HCT116 (cell line): ENCODE data around the gene NEK9. TPM values are rescaled to one million over a fixed set of nuclear protein-coding genes. Genes with fewer than 3 reads are reported as not detected.

Source experiments
- ATAC-seq: fragments of 200-7000 bp; cut with Tn5 transposase; 2 replicates; pipeline ENCODE4 v1.9.1; 2020; ENCODE audit warnings: mild to moderate bottlenecking, moderate library complexity
- BruUV-seq: library from RNA; stranded (reverse); fragments of 400-500 nt; replicated peaks from 2 replicates; lab custom pipeline; 2021; lab: Mats Ljungman, UMichigan
- CTCF ChIA-PET: fragments of 300-600 bp; sonication (Branson Sonifier 250); formaldehyde crosslinking; loops from one replicate; lab custom pipeline; 2021; ENCODE audit warnings: antibody characterized with exemption; lab: Charles Lee
- POLR2A ChIA-PET: fragments of 300-600, 350-600 bp; sonication (Branson Sonifier 250); formaldehyde crosslinking; loops from one replicate; lab custom pipeline; 2021; ENCODE audit warnings: antibody characterized with exemption; lab: Charles Lee
- RAD21 ChIA-PET, 2 experiments: fragments of 300-600 bp; sonication (Branson Sonifier 250); formaldehyde crosslinking; loops; one replicate each; lab custom pipeline; 2023; ENCODE audit warnings: low total read pairs in 2 of 2; ENCODE audit not compliant: uncharacterized antibody in 2 of 2, unreplicated experiment in 2 of 2, low non-redundant PET in 1 of 2; lab: Charles Lee
- DNase-seq: peaks from one replicate; pipeline ENCODE4 v3.0.0-alpha.2; 2010; ENCODE audit warnings: low read depth, low spot score
- H2AFZ ChIP-seq: fragments of 200-600 bp; shearing (Covaris generic), sonication (generic); 2 replicates; pipeline ENCODE4 v1.6.1; 2017; ENCODE audit warnings: low read depth, mixed run types, mixed read lengths, antibody characterized with exemption, low read length; ENCODE audit not compliant: poor library complexity, severe bottlenecking
- H3K27ac ChIP-seq: 2 replicates; pipeline ENCODE4 v1.5.1; 2012; ENCODE audit warnings: low read depth, low read length
- H3K27me3 ChIP-seq: fragments of 200-600 bp; sonication (generic); 2 replicates; pipeline ENCODE4 v1.6.1; 2016; ENCODE audit warnings: mixed run types, low read length, mixed read lengths; ENCODE audit not compliant: insufficient read depth
- H3K36me3 ChIP-seq, 2 experiments: fragments of 200-500 bp in 1 of 2; fragments of 200-600 bp in 1 of 2; sonication (Bioruptor generic) in 1 of 2; sonication (generic) in 1 of 2; 2 replicates each; pipeline versions ENCODE4 v1.5.1 to v1.6.1; 2014 to 2016; ENCODE audit warnings: low read length in 2 of 2, inconsistent platforms in 1 of 2, mixed read lengths in 1 of 2, mixed run types in 1 of 2; ENCODE audit not compliant: insufficient read depth in 2 of 2, control insufficient read depth in 1 of 2
- H3K4me1 ChIP-seq, 2 experiments: fragments of 200-600 bp in 1 of 2; sonication (generic) in 1 of 2; 2 replicates each; pipeline versions ENCODE4 v1.5.1 to v1.6.1; 2012 to 2017; ENCODE audit warnings: low read length in 2 of 2, inconsistent platforms in 1 of 2, mild to moderate bottlenecking in 1 of 2, mixed read lengths in 1 of 2, mixed run types in 1 of 2, moderate library complexity in 1 of 2; ENCODE audit not compliant: insufficient read depth in 2 of 2, control insufficient read depth in 1 of 2
- H3K4me2 ChIP-seq: fragments of 200-600 bp; sonication (generic); 2 replicates; pipeline ENCODE4 v1.6.1; 2017; ENCODE audit warnings: mixed run types, low read length, mixed read lengths
- H3K4me3 ChIP-seq, 2 experiments: fragments of 200-600 bp in 1 of 2; sonication (generic) in 1 of 2; replicated peaks in 1 of 2; 2 replicates each; pipeline ENCODE4 v1.5.1; 2011 to 2016; ENCODE audit warnings: low read length in 2 of 2, control low read depth in 1 of 2, low read depth in 1 of 2, mild to moderate bottlenecking in 1 of 2, mixed read lengths in 1 of 2, mixed run types in 1 of 2
- H3K79me2 ChIP-seq: fragments of 200-600 bp; sonication (generic); 2 replicates; pipeline ENCODE4 v1.6.1; 2017; ENCODE audit warnings: mild to moderate bottlenecking, mixed run types, low read length, moderate library complexity, mixed read lengths; ENCODE audit not compliant: insufficient read depth
- H3K9ac ChIP-seq: fragments of 200-600 bp; sonication (generic); 2 replicates; pipeline ENCODE4 v1.6.1; 2016; ENCODE audit warnings: low read length, mixed read lengths
- H3K9me2 ChIP-seq: fragments of 200-600 bp; sonication (generic), shearing (Covaris generic); 2 replicates; pipeline ENCODE4 v1.6.1; 2017; ENCODE audit warnings: mixed run types, mild to moderate bottlenecking, moderate library complexity; ENCODE audit not compliant: insufficient read depth
- H3K9me3 ChIP-seq, 2 experiments: fragments of 200-500 bp in 1 of 2; fragments of 200-600 bp in 1 of 2; sonication (Bioruptor generic) in 1 of 2; sonication (generic) in 1 of 2; 2 replicates each; pipeline ENCODE4 v1.6.1; 2014 to 2017; ENCODE audit warnings: low read length in 2 of 2, mixed read lengths in 2 of 2, inconsistent platforms in 1 of 2, low read depth in 1 of 2, mild to moderate bottlenecking in 1 of 2, mixed run types in 1 of 2, moderate library complexity in 1 of 2; ENCODE audit not compliant: control insufficient read depth in 1 of 2, insufficient read depth in 1 of 2
- H4K20me1 ChIP-seq: fragments of 200-600 bp; sonication (generic), shearing (Covaris generic); 2 replicates; pipeline ENCODE4 v1.6.1; 2017; ENCODE audit warnings: mixed run types, mild to moderate bottlenecking, moderate library complexity; ENCODE audit not compliant: insufficient read depth
- EZH2 ChIP-seq: fragments of 200-600 bp; sonication (generic); IDR thresholded peaks from 2 replicates; pipeline ENCODE4 v1.6.1; 2017; ENCODE audit warnings: antibody characterized with exemption, mixed run types
- EZH2phosphoT487 ChIP-seq: fragments of 200-600 bp; IDR thresholded peaks from 2 replicates; pipeline ENCODE4 v1.6.1; 2018; ENCODE audit warnings: antibody characterized with exemption, borderline replicate concordance
- JUND ChIP-seq: IDR thresholded peaks from 2 replicates; pipeline ENCODE4 v1.6.1; 2012
- POLR2A ChIP-seq: IDR thresholded peaks from 2 replicates; pipeline ENCODE4 v1.7.0; 2011; ENCODE audit warnings: borderline replicate concordance; ENCODE audit not compliant: insufficient read depth, insufficient read length; ENCODE audit errors: extremely low read depth
- POLR2AphosphoS5 ChIP-seq: IDR thresholded peaks from 2 replicates; pipeline ENCODE4 v1.6.1; 2011; ENCODE audit warnings: mild to moderate bottlenecking, low read depth, low read length, moderate library complexity
- SIN3A ChIP-seq: IDR thresholded peaks from 2 replicates; pipeline ENCODE4 v1.6.1; 2012; ENCODE audit warnings: low read depth
- SRF ChIP-seq: IDR thresholded peaks from 2 replicates; pipeline ENCODE4 v1.6.1; 2012; ENCODE audit warnings: low read depth
- YY1 ChIP-seq: IDR thresholded peaks from 2 replicates; pipeline ENCODE4 v1.6.1; 2011; ENCODE audit warnings: low read length, low read depth, moderate library complexity, mild to moderate bottlenecking; ENCODE audit not compliant: insufficient replicate concordance; ENCODE audit errors: extremely low read depth
- ZBTB33 ChIP-seq: IDR thresholded peaks from 2 replicates; pipeline ENCODE4 v1.6.1; 2011; ENCODE audit warnings: mild to moderate bottlenecking, low read length, moderate library complexity; ENCODE audit not compliant: insufficient replicate concordance; ENCODE audit errors: extremely low read depth
- ZFX ChIP-seq: fragments of 450-650 bp; IDR thresholded peaks from 2 replicates; pipeline ENCODE4 v1.6.1; 2017
- intact Hi-C: fragments of 100-400 bp; cut with micrococcal nuclease; formaldehyde crosslinking; loops from 2 replicates; pipeline ENCODE4 v1.10.0; 2022
- total RNA-seq: library from RNA; stranded (reverse); gene quantifications from one replicate; pipeline ENCODE4 v1.2.1, GENCODE V29; 2021; ENCODE audit not compliant: unreplicated experiment
- TF ChIP-seq, protein P1 (sequence below): IDR thresholded peaks from 2 replicates; pipeline ENCODE4 v1.6.1; 2012
- TF ChIP-seq, protein P2 (sequence below), 3 experiments: fragments of 200-600 bp in 1 of 3; sonication (generic) in 1 of 3; IDR thresholded peaks in 2 of 3; conservative IDR thresholded peaks in 1 of 3; 2 replicates each; pipeline ENCODE4 v1.5.1; 2012 to 2017; ENCODE audit warnings: low read depth in 2 of 3, low read length in 2 of 3, antibody characterized with exemption in 1 of 3, borderline replicate concordance in 1 of 3, control low read depth in 1 of 3, mild to moderate bottlenecking in 1 of 3, mixed read lengths in 1 of 3, mixed run types in 1 of 3, moderate library complexity in 1 of 3; ENCODE audit not compliant: insufficient read depth in 1 of 3

The NEK9 gene
- total RNA-seq, 1 experiment from 2014 or later, result 64.4 TPM

GRCh38 chr14:75060420-75060819 is 66.4 kb downstream of the NEK9 start:
- DNase-seq, result no peak
- Histone ChIP-seq H4K20me1 (no peaks in the 10 kb centered on the region), H3K4me3 (no peak overlapping the region), H3K4me2 (no peak overlapping the region), H3K27ac (no peak overlapping the region), H3K36me3 (peaks cover 2 to 20% of the 10 kb centered on the region in 2 experiments; a peak in 1 of 4 replicates), H3K27me3 (no peaks in the 10 kb centered on the region), H2AFZ (no peak overlapping the region), H3K9me3 (no peaks in the 10 kb centered on the region), H3K9ac (no peak overlapping the region), H3K9me2 (no peaks in the 10 kb centered on the region), H3K79me2 (peaks cover 55% of the 10 kb centered on the region), H3K4me1 (peaks cover 5 to 13% of the 10 kb centered on the region in 2 experiments; a peak in 2 of 4 replicates)
- ChIA-PET RAD21 (no interaction called here), POLR2A (no interaction called here), CTCF (no interaction called here)
- no TSS peak for BruUV-seq
- TF ChIP-seq EZH2, result no peak
- no peak for TF ChIP-seq POLR2A
- TF ChIP-seq, protein P1, sequence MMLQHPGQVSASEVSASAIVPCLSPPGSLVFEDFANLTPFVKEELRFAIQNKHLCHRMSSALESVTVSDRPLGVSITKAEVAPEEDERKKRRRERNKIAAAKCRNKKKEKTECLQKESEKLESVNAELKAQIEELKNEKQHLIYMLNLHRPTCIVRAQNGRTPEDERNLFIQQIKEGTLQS, result no peak
- no peak for TF ChIP-seq ZFX
- TF ChIP-seq, protein P2, sequence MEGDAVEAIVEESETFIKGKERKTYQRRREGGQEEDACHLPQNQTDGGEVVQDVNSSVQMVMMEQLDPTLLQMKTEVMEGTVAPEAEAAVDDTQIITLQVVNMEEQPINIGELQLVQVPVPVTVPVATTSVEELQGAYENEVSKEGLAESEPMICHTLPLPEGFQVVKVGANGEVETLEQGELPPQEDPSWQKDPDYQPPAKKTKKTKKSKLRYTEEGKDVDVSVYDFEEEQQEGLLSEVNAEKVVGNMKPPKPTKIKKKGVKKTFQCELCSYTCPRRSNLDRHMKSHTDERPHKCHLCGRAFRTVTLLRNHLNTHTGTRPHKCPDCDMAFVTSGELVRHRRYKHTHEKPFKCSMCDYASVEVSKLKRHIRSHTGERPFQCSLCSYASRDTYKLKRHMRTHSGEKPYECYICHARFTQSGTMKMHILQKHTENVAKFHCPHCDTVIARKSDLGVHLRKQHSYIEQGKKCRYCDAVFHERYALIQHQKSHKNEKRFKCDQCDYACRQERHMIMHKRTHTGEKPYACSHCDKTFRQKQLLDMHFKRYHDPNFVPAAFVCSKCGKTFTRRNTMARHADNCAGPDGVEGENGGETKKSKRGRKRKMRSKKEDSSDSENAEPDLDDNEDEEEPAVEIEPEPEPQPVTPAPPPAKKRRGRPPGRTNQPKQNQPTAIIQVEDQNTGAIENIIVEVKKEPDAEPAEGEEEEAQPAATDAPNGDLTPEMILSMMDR (IDR thresholded peaks at IDR 0.05 in 2 of 3, conservative IDR thresholded peaks at IDR 0.05 in 1 of 3; ENCODE audit: borderline replicate concordance in 1 of 3, insufficient read depth in 1 of 3, low read depth in 2 of 3, low read length in 2 of 3), result no peak
- TF ChIP-seq ZBTB33, result no peak
- TF ChIP-seq SIN3A, result no peak
- no peak for TF ChIP-seq JUND
- TF ChIP-seq YY1, result no peak
- no peak for TF ChIP-seq SRF
- no peak for TF ChIP-seq POLR2AphosphoS5
- no peak for TF ChIP-seq EZH2phosphoT487
- intact Hi-C loops, result no loop called here
- no peak for ATAC-seq
